Superior temporal gyrus (tissue), 1 donor: ENCODE data around the gene MRPL23.

Experiments
- DNase-seq: peaks from one replicate; pipeline ENCODE4 v3.0.0-alpha.2; 2016; ENCODE audit errors: extremely low spot score

Gene MRPL23

DNA sequence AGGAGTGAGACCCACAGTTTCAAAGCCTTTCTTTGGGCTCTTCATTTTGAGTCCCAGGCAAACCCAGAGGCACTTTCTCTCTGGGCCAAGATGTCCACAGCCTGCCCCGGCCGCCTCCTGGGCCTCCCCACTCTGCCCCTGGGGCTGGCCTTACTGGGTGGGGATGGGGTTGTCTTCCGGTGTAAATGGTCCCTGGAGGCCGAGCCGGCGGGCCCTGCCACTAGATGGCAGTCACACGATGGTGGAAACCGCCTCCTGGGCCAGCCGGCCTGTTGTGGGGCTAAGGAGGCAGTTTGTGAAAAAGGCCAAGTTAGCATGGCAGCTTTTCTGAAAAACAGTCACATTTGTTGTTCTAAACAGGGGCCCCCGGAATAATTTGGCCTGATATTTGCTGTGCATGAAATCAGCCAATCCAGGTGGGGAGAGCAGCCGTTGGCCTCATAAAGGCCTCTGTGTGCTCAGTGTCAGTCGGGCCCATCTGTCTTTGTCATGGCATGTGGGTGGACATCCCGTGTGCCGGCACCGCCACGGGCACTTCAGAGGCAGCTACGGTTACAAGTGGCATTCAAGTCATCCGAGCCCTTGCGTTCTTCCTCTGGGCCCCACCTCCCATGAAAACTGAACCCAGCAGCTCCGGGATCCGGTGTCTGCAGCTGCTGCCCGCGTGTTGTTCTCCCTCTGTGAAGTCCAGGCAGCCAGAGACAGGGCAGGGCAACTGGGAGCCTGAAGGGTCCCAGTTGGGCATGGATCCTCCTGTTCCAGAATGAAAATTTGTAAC lies 6.5 kb downstream of the MRPL23 start:
- DNase-seq = no peak

DNA sequence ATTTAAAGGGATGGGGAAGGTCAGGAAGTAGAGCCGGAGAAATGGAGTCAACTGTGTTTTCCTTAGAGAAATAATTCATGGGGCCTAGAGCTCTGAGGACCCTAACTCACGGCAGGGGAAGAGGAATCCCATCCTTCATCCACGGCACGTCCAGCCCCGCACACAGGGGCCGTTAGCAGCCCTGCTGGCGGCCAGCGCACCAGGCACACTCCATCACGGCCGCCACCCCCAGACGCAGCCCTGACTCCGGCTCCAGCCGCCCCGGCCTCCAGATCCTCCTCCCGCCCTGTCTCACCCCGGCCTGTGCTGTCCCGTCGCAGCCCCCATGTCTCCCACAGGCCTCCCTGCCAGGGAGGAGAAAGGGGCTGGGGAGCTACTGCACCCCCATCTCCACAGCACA lies 11.2 kb downstream of the MRPL23 start:
- DNase-seq = no peak

DNA sequence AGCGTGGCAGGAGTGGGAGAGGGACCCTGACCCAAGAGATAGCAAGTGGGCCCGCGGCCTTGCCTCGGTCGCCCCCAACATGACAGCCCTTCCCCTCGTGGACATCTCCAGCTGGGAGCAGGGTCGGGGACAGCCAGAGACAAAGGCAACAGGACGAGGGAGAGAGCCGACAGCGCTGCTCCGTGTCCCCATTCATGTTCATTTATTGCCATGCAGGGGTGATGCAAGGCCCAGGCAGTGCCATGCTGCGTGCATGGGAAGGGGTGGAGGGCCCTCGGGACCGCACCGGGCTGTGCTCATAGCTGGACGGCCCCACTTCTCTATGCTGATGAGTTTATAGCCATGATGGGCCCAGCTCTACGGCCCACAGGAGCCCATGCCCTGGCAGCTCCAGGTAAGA lies 12.7 kb downstream of the MRPL23 start:
- no peak for DNase-seq

DNA sequence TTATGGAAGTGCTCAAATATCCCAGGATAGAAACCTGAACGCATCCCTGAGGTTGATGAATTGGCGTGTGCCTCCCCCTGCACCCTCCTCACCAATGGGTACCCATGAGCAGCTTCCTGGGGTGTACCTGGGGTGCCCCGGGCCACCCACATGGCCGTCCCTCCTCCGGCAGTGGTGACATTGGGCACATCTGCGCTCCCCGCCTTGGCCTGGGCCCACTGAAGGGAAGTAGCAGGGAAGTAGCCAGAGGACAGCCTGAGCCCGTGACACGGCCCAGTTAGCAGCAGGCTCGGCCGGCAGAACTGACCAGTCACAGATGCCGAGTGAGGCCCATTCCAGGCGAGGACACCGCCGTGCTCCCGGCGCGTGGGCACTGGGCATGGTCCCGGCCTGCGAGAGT lies 16.7 kb downstream of the MRPL23 start:
- no peak for DNase-seq

DNA sequence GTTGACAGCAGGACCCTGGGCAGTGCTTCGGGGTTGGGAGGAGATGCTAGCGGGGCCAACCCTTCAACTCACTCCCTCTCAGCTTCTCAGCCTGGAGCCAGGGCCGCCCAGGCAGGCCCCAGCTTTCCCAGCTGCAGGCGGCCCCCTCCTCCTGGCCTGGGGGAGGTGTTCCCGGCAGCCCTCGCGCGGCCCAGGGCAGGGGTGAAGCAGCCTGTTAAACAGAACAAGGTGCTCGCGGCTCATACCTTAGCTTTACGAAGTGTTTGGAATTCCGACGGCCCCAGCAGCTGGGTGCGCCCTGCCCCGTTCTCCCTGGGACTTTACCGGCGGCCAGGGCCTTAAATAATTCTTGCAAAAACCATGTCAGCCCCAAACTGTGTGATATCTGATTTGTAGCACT lies 17.2 kb downstream of the MRPL23 start:
- no peak for DNase-seq

DNA sequence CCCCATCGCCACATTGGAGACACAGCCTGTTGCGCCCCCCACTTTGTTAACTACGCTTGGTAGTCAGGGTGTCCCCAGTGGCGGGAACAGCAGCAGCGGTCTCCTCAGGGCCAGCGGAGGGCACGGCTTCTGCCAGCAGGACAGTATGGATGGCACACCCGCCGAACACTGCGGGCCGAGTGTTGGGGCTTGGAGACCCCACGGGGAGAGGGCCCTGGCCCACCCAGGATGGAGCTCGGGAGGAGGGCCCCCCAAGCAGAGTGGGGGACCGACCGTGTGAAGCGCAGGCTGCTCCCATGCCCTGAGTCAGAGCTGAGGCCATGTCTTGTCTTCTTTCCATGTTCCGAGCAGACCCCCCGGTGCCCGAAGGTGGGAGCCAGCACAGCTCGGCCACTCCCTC lies 17.8 kb downstream of the MRPL23 start:
- no peak for DNase-seq

DNA sequence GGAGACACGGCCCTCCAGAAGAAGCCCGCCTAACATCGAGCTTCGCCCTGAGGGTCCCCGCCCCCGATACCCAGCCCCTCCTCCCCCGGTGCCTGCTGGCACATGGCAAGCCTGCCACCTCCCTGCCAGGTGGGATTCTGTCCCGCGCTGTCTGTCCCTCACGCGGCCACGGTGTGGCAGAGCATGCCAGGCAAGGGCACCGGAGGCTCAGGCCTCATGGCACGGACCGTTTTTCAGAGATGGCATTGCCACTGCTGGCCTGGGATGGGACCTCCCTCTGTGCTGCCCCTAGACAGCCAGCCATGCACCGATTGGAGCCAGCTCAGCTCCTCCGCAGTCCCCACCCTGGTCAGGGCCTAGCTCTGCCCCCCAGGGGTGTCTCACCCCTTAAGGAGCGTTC lies 19.4 kb downstream of the MRPL23 start:
- DNase-seq = no peak

DNA sequence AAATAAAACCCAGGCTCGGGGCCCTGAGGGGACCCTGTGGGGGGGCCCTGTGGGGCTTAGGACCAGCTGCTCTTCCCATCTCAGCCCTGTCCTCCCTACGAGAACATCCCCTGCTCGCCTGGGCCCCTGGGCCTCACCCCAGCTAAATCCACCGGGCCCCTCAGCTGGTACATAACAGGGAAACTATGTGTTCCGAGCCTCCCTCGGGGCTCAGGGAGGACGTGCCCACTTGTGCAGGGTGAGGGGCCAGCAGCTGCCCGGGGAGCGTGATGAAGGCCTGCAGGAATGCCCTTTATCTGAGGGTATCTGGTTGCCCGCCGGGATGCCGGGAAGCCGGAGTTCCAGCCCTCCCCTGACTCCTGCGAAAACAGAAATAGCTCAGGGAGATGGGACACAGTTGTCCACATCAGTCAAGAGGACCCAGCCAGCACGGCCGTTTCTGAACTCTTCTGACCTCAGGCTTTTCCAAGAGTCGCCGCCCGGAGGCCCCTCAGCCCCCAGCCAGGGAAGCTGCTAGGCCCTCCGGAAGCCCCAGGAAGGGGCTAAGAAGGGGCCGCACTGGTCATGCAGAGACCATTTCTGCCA lies 20.6 kb downstream of the MRPL23 start:
- no peak for DNase-seq

DNA sequence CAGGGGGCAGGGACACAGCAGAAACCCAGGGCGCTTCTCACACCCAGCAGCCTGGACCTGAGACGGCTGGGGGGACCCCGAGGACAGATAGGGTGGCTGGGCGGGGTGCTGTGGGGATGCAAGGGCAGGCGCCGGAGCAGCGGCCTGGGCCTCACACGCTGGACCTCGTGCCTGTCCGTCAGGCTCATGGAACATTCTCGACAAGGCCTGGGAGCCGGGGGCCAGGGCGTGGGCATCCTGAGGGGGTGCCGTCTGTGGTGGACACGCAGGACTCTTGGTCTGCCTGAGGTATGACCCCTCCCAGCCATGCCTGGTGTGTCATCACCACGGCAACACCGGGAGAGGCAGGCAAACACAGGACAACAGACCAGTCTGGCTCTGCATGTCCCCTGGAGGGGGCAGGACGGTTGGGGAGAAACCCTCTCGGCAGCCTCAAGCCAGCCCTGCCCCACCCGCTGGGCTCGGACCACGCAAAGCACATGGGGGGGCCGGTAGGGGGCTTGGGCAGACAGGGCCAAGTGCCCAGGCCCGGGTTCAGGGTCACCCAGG lies 21.4 kb downstream of the MRPL23 start:
- DNase-seq = no peak

DNA sequence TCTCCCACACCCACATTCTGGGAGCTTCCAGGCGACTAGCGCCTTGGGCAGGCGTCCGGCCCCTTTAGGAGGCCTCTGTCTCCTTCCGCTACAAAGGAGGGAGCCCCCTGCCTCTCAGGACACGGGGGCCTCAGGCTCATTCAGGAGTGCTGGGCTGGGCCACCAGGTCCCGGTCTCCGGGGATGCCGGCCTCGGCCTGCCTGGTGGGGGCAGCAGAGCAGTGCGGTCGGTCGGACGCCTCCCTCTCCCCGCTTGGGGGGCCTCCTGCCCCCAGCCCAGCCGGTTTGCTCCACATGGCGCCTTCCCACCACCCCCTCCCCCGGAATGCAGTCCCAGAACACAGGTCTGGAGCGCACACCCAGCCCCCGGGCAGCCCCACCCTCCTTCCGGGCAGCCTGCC lies 21.9 kb downstream of the MRPL23 start:
- no peak for DNase-seq

DNA sequence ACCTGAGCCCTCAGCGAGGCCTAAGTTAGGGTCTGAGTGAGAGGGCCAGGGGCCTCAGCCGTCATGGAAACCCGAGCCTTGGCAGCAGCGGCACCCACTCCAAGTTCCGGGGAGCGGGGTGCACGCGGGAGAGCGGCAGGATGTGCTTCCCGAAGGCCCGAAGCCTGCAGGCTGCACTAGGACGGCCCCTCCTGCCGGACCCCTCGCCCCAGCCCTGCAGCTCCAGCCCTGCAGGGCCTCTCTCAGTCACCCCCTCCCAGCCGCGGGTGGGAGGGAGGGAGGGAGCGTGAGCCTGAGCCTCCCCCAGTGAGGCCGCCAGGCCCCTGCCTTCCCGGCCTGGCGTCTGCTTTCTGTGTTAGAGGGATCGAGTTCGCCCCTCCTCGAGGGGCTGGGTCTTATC lies 22.6 kb downstream of the MRPL23 start:
- DNase-seq = no peak

DNA sequence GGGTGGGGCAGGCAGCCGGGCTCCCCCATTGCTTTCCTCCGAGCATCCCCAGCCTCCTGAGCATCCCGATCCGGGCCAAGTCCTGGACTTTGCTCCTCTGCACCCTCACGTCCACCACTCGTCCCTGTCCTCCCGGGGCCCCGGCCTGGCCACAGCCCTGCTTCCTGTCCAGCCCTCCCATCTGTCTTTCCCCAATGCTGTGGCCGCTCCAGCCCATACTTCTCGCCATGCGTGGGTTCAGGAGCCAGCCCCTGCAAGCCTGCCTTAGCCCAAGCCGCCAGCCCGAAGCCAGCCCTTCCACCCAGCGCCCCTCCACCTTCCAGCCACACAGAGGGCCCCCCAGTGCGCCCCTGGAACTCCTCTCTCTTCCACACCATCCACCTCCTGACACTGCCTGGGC lies 23.8 kb downstream of the MRPL23 start:
- DNase-seq = no peak

DNA sequence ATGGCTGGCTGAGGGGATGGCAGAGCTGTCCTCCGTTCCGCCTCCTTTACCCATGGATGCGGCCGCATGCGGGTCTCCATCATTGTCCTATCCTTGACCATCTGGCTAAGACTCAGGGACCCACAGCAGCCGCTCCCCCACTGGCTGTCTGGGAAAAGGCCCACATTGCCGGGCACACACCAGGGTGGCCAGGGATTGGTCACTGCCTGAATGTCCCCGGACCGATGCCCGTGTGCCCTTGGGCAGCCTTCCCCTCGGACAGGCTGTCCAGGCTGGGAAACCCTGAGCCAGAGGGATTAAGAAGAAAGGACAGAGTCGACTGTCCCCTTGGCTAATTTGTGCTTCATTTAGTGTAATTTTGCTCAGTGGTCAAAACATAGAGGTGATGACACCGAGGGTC lies 28.1 kb downstream of the MRPL23 start:
- no peak for DNase-seq

DNA sequence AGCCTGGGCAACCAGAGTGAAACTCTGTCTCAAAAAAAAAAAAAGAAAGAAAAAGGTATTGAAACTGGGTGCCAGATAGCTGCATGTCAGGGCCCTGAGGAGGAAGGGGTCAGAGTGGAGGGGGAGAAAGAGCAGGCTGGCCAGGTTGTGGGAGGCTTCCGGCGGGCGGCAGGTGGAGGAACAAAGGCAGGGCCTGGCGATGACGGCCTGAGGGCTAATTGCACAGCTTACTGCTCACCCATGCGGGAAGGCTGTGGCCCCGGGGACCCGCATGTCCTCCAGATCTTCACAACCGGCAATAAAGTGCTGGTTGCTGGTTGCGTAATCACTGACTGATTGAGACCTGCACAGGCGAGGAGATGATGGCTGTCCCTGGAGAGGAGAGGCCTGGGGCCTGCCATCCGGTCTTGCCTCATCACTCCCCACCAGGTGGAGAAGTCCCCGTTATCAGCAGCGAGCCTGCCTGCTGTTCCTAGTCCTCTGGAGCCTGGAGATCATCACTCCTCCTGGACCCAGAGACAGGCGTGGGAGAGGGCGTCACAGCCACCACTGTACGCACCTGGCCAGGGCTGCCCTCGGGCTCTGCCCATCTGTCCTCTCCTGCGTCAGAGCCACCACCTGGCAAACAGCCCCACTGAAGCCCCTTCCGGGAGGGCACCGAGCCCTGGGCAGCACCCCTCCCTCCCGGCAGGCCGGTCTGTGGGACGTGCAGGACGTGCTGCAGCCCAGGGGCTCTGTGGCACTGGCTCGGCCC lies 31.8 kb downstream of the MRPL23 start:
- DNase-seq = no peak

DNA sequence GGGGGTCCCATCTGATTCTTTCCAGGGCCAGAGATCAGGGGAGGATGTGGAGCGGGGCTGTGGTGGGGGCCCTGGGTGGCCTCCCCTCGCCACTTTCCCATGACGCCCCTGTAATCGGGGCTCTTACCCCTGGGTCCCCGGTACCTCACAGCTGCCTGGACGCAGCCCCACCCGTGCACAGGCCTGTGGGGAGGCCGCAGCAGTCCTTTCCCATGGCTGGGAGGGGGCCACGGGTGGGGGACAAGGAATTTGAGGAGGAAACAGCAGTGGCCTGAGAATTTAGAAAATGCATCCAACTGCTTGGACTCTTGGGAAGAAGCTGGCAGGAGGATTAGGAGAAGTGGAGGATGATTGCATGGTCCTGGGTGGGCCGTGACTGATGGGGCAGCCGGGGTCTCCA lies 32.5 kb downstream of the MRPL23 start:
- DNase-seq = no peak

DNA sequence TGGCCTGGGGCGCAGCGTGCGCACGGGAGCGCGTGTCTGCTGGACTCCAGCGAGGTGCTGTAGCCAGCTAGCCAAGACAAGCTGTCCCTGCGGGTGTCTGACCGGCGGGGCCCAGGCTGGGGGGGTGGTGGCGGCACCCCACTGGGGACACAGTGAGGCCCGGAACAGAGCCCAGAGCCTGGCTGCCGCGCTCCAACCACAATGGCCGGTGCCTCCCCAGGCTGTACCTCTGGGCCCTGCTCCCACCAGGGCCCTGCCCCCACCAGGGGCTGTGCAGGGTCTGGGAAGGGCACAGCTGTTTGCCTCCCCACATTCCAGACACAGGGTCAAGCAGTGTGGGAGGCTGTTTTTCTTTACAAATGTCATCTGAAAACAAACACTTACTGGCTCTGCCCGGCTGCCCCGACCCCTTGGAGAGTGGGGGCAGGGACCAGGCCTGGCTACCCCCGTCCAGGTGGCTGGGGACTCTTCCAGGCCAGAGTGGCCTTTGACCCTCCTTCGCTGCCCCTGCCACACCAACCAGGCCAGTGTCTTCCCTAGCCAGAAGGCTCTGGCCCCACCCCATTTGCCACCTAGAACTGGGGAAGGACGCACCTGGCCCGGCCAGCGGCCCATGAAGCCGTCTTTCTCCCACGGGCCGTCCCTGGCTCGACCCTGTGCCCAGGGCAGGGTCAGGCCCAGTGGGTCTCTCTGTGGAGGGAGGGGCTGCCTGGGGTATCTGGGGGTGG lies 35.9 kb downstream of the MRPL23 start:
- no peak for DNase-seq

DNA sequence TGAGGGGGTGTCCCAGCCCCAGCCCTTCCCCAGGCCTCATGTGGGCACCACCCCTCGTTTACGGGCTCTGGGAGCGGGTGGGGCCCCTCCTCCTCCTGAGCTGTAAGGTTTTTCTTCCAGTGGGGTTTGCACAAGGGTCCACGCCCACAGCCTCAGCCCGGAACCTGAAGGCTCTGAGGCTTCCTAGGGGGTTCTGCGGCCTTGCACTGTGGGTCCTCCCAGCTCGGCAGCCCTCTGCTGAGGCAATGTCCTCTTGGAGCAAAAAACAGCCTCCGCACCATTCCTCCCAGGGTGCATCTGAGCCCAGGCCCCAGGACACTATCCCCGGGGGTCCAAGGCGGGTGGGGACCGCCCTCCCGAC lies 36.4 kb downstream of the MRPL23 start:
- DNase-seq = no peak

DNA sequence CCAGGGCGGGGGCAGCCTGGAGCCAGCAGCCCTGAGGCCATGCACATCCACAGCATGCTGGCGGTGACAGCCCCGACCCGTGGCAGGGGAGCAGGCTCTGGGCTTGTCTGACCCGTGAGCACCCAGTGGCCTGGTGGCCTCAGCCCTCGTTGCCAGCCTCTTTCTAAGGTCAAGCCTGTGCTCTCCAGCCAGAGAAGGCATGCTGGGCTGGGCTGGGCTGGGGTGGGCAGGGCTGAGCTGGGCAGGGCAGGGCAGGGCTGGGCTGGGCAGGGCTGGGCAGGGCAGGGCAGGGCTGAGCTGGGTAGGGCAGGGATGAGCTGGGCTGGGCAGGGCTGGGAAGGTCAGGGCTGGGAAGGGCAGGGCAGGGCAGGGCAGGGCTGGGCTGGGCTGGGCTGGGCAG lies 39.9 kb downstream of the MRPL23 start:
- no peak for DNase-seq

DNA sequence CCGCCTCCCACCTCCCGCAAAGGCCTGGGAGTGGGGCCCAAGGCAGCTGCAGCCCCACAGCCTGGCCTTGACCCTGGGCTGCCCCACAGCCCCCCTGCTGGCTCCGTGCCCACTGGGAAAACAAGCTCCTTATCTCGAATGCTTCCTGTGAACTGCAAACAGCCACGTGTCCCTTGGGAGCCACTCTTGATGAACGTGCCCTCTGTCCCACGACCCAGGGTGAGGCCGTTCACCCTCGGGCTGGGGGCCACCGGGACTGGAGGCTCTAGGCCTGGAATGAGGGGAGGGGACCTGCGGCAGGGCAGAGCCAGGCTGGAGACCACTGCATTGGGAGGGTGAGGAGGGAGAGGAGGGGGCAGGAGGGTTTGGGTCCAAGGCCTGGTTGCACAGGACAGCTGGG lies 41.0 kb downstream of the MRPL23 start:
- no peak for DNase-seq

DNA sequence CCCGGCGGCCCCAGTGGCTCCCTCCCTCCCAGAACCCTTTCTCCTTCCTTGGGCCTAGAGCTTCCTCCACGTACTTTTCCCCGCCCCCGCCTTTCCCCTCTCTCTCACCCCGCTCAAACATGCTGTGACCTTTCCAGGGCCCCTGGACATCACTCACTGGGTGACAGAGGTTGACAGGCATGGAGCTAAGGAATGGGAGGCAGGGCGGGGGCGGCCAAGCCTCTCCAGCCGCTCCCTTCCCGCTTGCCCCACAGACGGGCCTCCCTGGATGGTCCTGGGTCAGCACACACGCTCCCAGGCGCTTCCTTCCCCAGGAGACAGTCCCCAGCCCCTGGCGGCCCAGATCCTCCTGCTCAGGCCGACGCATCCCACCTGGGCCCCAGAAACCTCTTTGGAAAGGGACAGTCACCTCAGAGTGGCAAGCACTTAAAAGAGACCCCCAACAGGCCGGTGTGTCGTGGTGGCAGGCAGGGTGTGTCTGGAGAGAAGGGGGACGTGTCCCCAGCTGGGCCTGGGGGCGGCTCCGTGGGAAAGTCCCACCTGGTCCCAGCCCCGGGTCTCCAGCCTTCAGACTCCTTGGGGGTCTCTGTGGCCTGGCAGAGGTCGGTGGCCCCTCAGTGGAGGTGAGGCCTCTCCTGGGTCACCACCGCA lies 41.7 kb downstream of the MRPL23 start:
- DNase-seq = no peak

DNA sequence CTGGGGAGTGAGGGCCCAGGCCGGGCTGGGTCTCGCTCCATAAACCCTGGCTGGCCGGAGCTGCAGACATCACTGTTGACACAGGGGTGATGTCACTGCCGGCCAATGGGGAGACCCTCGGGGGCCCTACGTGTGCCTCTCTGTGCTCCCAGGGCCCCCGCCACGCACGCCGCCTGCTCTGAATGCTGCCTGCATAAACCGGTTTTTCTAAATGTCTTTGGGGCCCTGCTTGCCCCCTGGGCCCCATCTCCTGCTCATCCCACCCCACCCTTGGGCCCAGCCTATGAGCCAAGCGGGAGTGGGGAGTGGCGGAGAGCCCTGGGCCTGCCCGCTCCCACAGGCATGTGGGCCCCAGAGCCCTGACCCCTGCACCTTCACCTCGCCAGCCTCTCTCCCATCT lies 42.8 kb downstream of the MRPL23 start:
- DNase-seq = no peak
